Hematopoietic multipotent progenitor cell treated with erythropoietin and hydrocortisone succinate and interleukin-3 and kit ligand, for 17 days (in vitro differentiated cells): ENCODE data around the gene SGSM2.
A peak's percentile ranks its signal among the peaks of the same experiment; 100 is the strongest.
"Not testable (repeated sequence)": the region's sequence is repeated elsewhere in the genome, so short reads cannot be mapped to it uniquely, and the experiment has no call there.

Experiments used
- DNase-seq: peaks from one replicate; pipeline ENCODE4 v3.0.0-alpha.2; 2015; ENCODE audit warnings: low spot score

The SGSM2 gene

GRCh38 chr17:2336852-2337543, at the start of gene SGSM2:
SGSM2 (plus strand) TSS chr17:2337501; CDS start chr17:2337689, 188 bp downstream.
- no peak for DNase-seq

- no peak for DNase-seq
Observed at GRCh38 chr17:2289878-2290478, 47.3 kb upstream of the SGSM2 start.

- DNase-seq = no peak
Observed at GRCh38 chr17:2292100-2292499, 45.2 kb upstream of the SGSM2 start.

- DNase-seq = no peak
Observed at GRCh38 chr17:2295575-2295974, 41.7 kb upstream of the SGSM2 start.

GRCh38 chr17:2297023-2297422, 40.3 kb upstream of the SGSM2 start:
- no peak for DNase-seq

GRCh38 chr17:2299136-2299535, 38.2 kb upstream of the SGSM2 start:
- no peak for DNase-seq

- DNase-seq = no peak
Observed at GRCh38 chr17:2299756-2300155, 37.5 kb upstream of the SGSM2 start.

GRCh38 chr17:2302778-2303203, 34.5 kb upstream of the SGSM2 start:
- no peak for DNase-seq

- peak; percentile 90 for DNase-seq
Observed at GRCh38 chr17:2303204-2304188, 33.8 kb upstream of the SGSM2 start, which contains the start of the genes SMG6 and SRR. SMG6 (minus strand) TSS chr17:2303785; CDS start chr17:2303720, 65 bp downstream. SRR (plus strand) TSS chr17:2303950; CDS start chr17:2315561, 11,611 bp downstream.

GRCh38 chr17:2304931-2305330, 32.4 kb upstream of the SGSM2 start:
- DNase-seq = no peak

- no peak for DNase-seq
Observed at GRCh38 chr17:2309338-2310154, 27.8 kb upstream of the SGSM2 start.

- no peak for DNase-seq
Observed at GRCh38 chr17:2312736-2313135, 24.6 kb upstream of the SGSM2 start.

- not testable (repeated sequence) for DNase-seq
Observed at GRCh38 chr17:2316916-2317205, 20.4 kb upstream of the SGSM2 start.

GRCh38 chr17:2317796-2318195, 19.5 kb upstream of the SGSM2 start:
- DNase-seq = no peak

GRCh38 chr17:2319051-2319450, 18.2 kb upstream of the SGSM2 start:
- DNase-seq = no peak

- DNase-seq = no peak
Observed at GRCh38 chr17:2321399-2321798, 15.9 kb upstream of the SGSM2 start.

GRCh38 chr17:2323629-2324314, 13.5 kb upstream of the SGSM2 start:
- no peak for DNase-seq

GRCh38 chr17:2331303-2331702, 6.0 kb upstream of the SGSM2 start:
- DNase-seq = no peak

- DNase-seq = no peak
Observed at GRCh38 chr17:2335726-2336214, 1.5 kb upstream of the SGSM2 start.

- peak; percentile 83 for DNase-seq
Observed at GRCh38 chr17:2336215-2336851, 968 bp upstream of the SGSM2 start, which contains the start of gene TSR1. TSR1 (minus strand) TSS chr17:2336457; CDS start chr17:2336427, 30 bp downstream.
